T-helper 2 cell treated with Interferon-gamma antibody and Interleukin-4, amounts not matched to agents 5 μg/mL and 100 μg/mL, for 36 hours (primary cell): Measurements from ENCODE around the gene LAMB4.

Experiments used
- DNase-seq: peaks from one replicate; pipeline ENCODE4 v3.0.0; 2021; ENCODE audit warnings: low spot score
- H3K27ac Mint-ChIP-seq: one replicate; pipeline ENCODE4 v1.8.0; 2021; ENCODE audit warnings: mild to moderate bottlenecking, mixed read lengths
- H3K27me3 Mint-ChIP-seq: one replicate; pipeline ENCODE4 v1.8.0; 2021; ENCODE audit warnings: low read depth, mixed read lengths
- H3K36me3 Mint-ChIP-seq: one replicate; pipeline ENCODE4 v1.8.0; 2021; ENCODE audit warnings: low read depth, mixed read lengths
- H3K4me1 Mint-ChIP-seq: one replicate; pipeline ENCODE4 v1.8.0; 2021; ENCODE audit warnings: low read depth, mixed read lengths
- H3K4me3 Mint-ChIP-seq: one replicate; pipeline ENCODE4 v1.8.0; 2022; ENCODE audit warnings: mild to moderate bottlenecking, moderate library complexity, mixed read lengths
- H3K9me3 Mint-ChIP-seq: one replicate; pipeline ENCODE4 v1.8.0; 2021; ENCODE audit warnings: mixed read lengths

Gene LAMB4

DNA sequence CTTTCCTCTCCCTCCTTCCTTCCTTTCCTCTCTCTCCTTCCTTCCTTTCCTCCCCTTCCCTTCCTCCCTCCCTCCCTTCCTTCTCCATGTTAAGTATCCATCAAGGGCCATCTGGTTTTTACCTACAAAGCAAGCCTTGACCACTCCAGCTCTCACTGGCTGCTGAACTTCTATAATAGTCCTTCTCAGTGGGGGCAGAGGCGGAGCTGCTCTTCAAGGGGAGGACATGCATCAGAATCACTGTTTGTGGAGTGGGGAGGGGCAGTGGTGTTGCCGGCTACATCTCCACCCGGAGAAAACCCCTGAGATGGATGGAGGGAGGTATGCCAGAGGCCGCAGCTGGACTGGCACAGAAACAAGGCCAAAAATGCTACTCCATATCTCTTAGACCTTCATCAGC lies 153.1 kb downstream of the LAMB4 start:
- Mint-ChIP-seq H3K27ac (no peak overlapping the region), H3K9me3 (no peaks in the 10 kb centered on the region), H3K27me3 (peaks cover 6% of the 10 kb centered on the region), H3K4me1 (no peaks in the 10 kb centered on the region), H3K36me3 (no peaks in the 10 kb centered on the region), H3K4me3 (no peak overlapping the region)
- no peak for DNase-seq

DNA sequence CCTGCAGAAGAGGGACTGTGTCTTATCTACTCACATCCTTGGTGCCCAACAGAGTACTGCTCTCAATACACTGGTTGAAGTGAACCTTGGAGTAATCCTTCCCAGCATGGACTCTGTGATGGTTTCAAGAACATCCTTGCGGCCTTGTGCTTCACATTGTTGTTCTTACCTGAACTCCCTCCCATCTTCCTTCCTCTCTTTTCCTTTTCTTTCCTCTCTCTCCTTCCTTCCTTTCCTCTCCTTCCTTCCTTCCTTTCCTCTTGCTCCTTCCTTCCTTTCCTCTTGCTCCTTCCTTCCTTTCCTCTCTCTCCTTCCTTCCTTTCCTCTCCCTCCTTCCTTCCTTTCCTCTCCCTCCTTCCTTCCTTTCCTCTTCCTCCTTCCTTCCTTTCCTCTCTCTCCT lies 153.5 kb downstream of the LAMB4 start:
- peaks cover 6% of the 10 kb centered on the region for H3K27me3 Mint-ChIP-seq
- H3K9me3 Mint-ChIP-seq: no peaks in the 10 kb centered on the region
- H3K4me3 Mint-ChIP-seq: no peak overlapping the region
- no peaks in the 10 kb centered on the region for H3K36me3 Mint-ChIP-seq
- no peak overlapping the region for H3K27ac Mint-ChIP-seq
- H3K4me1 Mint-ChIP-seq: no peaks in the 10 kb centered on the region
- DNase-seq: no peak

DNA sequence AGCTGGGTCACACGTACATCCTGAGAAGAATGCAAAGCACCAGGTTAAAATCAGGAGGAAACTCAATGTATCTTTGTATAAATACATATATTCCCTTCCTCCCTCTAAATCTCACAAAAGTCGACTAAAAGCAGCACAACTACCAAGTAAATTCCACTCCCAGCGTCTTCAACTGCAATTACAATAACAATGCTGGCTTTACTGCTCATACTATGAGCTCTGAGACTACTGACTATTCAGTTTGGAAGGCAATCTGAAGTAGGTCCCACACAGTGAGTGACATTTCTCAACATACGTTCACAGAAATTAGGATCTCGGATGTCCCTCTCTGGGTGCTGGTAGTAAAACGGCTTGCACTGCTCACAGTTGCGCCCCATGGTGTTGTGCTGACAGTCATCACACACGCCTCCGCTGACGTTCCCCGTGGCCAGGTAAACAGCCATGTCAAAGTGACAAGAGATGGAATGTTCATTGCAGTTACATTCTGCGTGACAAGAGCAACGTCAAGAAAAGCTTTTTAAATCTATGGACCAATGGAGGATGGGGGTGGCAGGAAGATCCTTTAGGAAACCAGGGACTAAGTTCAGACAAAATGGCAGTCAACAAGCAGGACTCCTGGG lies 154.7 kb downstream of the LAMB4 start:
- Mint-ChIP-seq H3K4me3 (no peak overlapping the region), H3K9me3 (no peaks in the 10 kb centered on the region), H3K27me3 (peaks cover 9% of the 10 kb centered on the region), H3K27ac (no peak overlapping the region), H3K36me3 (no peaks in the 10 kb centered on the region), H3K4me1 (no peaks in the 10 kb centered on the region)
- no peak for DNase-seq

DNA sequence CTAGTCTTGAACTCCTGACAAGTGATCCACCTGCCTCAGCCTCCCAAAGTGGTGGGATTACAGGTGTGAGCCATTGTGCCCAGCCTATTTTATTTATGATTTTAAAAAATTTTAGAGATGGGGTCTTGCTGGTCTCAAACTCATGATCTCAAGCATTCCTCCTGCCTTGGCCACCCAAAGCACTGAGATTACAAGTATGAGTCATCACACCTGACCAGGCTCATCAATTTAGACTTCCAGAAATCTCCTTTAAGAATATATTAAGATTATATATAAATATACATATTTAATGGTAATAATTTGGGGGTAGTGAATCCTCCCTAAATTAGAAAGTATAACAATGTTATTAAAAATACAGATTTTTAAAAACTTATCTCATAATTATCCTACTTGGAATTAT lies 156.3 kb downstream of the LAMB4 start:
- H3K9me3 Mint-ChIP-seq: no peaks in the 10 kb centered on the region
- no peak overlapping the region for H3K4me3 Mint-ChIP-seq
- DNase-seq: no peak
- no peak overlapping the region for H3K27ac Mint-ChIP-seq
- peaks cover 9% of the 10 kb centered on the region for H3K27me3 Mint-ChIP-seq
- H3K36me3 Mint-ChIP-seq: no peaks in the 10 kb centered on the region
- H3K4me1 Mint-ChIP-seq: no peaks in the 10 kb centered on the region
